ENCODE results near the gene ENC1. TPM values are rescaled to one million over a fixed set of nuclear protein-coding genes. Genes with fewer than 3 reads are reported as not detected.

Gene ENC1
- total RNA-seq, 1 experiment from 2014 or later, result 7.9 TPM

DNA sequence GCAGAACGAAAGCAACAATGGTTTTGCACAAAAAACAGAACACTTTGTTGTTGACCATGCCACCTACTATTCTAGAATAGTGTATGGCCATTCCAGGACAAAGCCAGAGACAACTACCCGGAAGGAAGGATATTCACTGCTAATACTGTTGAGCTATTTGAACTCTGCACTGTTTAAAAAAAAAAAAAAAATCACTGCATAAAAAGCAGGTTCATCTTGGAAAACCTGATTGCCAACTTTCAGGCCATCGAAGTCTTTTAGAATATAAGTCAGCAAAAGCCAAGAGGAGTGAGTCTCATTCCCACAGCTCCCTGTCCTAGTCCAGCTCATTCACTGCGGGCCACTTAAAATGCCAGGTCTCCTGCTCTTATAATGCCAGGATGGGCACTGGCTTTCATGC, 4.0 kb downstream of the ENC1 start:
- BruUV-seq (replicated peaks), result no TSS peak
- ChIA-PET CTCF (no interaction called here), POLR2A (ENCODE audit: low non-redundant PET) (no interaction called here)
- Histone ChIP-seq H3K36me3 (ENCODE audit: insufficient read depth, low read length, poor library complexity, severe bottlenecking) (no peaks in the 10 kb centered on the region), H3K4me1 (ENCODE audit: insufficient read depth, low read length, poor library complexity, severe bottlenecking) (peaks cover 25% of the 10 kb centered on the region), H3K4me3 (ENCODE audit: low read depth, low read length, poor library complexity, severe bottlenecking) (no peak overlapping the region), H3K27ac (ENCODE audit: low read depth, low read length, poor library complexity, severe bottlenecking) (no peak overlapping the region), H3K27me3 (replicated peaks; ENCODE audit: insufficient read depth, low read depth, low read length, poor library complexity) (no peaks in the 10 kb centered on the region), H3K9me3 (ENCODE audit: low read depth, low read length, poor library complexity, severe bottlenecking) (no peaks in the 10 kb centered on the region)
- DNase-seq (ENCODE audit: low spot score), result no peak
- intact Hi-C loops (cut with micrococcal nuclease; ENCODE audit: unreplicated experiment), result no loop called here
- TF ChIP-seq CTCF (conservative IDR thresholded peaks at IDR 0.05; ENCODE audit: low read depth, low read length) (no peak), EZH2 (IDR thresholded peaks at IDR 0.05; ENCODE audit: borderline replicate concordance, low read depth, low read length, poor library complexity, severe bottlenecking) (no peak)

DNA sequence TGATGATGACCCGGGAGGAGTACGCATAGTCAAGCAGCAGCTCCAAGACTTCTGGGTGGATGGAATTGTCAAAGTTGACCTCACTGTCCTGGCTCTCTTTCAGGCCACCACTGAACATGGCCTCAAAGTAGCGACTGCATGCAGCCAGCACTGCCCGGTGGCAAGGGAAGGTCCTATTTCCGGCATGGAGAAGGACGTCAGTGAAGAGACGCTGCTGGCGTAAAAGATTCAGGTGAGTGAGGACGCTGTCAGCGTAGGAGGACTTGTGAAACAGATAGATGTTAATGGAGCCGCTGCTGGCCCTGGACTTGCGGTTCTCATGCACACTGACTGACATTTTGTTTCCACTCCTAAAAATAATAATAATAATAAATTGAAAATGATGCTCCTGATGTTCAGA, 4.4 kb downstream of the ENC1 start:
- H3K36me3 ChIP-seq (ENCODE audit: insufficient read depth, low read length, poor library complexity, severe bottlenecking), result no peaks in the 10 kb centered on the region
- H3K27me3 ChIP-seq (replicated peaks; ENCODE audit: insufficient read depth, low read depth, low read length, poor library complexity), result no peaks in the 10 kb centered on the region
- DNase-seq (ENCODE audit: low spot score), result no peak
- no peak overlapping the region for H3K27ac ChIP-seq (ENCODE audit: low read depth, low read length, poor library complexity, severe bottlenecking)
- peaks cover 25% of the 10 kb centered on the region for H3K4me1 ChIP-seq (ENCODE audit: insufficient read depth, low read length, poor library complexity, severe bottlenecking)
- no TSS peak for BruUV-seq (replicated peaks)
- no peaks in the 10 kb centered on the region for H3K9me3 ChIP-seq (ENCODE audit: low read depth, low read length, poor library complexity, severe bottlenecking)
- ChIA-PET CTCF (no interaction called here), POLR2A (ENCODE audit: low non-redundant PET) (no interaction called here)
- H3K4me3 ChIP-seq (ENCODE audit: low read depth, low read length, poor library complexity, severe bottlenecking), result no peak overlapping the region
- intact Hi-C loops (cut with micrococcal nuclease; ENCODE audit: unreplicated experiment), result no loop called here
- TF ChIP-seq CTCF (conservative IDR thresholded peaks at IDR 0.05; ENCODE audit: low read depth, low read length) (no peak), EZH2 (IDR thresholded peaks at IDR 0.05; ENCODE audit: borderline replicate concordance, low read depth, low read length, poor library complexity, severe bottlenecking) (no peak)

DNA sequence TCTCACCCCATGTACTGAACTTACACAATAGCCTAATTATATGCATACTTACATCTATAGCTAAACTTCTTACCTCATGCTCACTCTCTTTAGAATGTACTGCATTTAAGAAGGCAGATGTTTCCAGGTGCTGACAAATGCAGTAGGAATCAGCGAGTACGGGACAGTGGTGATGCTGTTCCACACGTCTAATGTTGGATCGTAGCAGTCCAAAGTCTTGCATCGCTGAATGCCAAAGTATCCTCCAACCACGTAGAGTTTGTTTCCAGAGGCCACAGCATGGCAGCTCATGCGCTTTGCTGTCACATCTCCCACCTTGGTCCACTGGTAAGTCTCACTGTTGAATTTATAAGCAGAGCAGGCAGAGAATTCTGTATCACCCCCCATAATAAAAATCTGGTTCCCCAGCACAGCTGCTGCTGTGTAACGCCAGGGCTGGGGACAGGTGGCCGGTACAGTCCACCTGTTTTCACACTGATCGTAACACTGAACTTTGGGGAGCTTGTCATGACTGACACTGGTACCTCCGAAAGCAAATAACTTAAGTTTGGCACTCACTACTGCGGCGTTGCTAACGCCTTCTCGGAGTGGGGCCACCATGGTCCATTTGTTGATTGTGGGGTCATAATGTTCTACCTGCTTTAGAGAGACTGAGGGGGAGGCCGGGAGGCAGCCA, 5.8 kb downstream of the ENC1 start:
- ChIA-PET POLR2A (ENCODE audit: low non-redundant PET) (no interaction called here), CTCF (no interaction called here)
- peaks cover 37% of the 10 kb centered on the region for H3K4me1 ChIP-seq (ENCODE audit: insufficient read depth, low read length, poor library complexity, severe bottlenecking)
- H3K36me3 ChIP-seq (ENCODE audit: insufficient read depth, low read length, poor library complexity, severe bottlenecking), result no peaks in the 10 kb centered on the region
- TF ChIP-seq CTCF (conservative IDR thresholded peaks at IDR 0.05; ENCODE audit: low read depth, low read length) (no peak), EZH2 (IDR thresholded peaks at IDR 0.05; ENCODE audit: borderline replicate concordance, low read depth, low read length, poor library complexity, severe bottlenecking) (no peak)
- H3K27me3 ChIP-seq (replicated peaks; ENCODE audit: insufficient read depth, low read depth, low read length, poor library complexity), result no peaks in the 10 kb centered on the region
- no peak overlapping the region for H3K27ac ChIP-seq (ENCODE audit: low read depth, low read length, poor library complexity, severe bottlenecking)
- H3K9me3 ChIP-seq (ENCODE audit: low read depth, low read length, poor library complexity, severe bottlenecking), result no peaks in the 10 kb centered on the region
- no peak for DNase-seq (ENCODE audit: low spot score)
- H3K4me3 ChIP-seq (ENCODE audit: low read depth, low read length, poor library complexity, severe bottlenecking), result no peak overlapping the region
- intact Hi-C loops (cut with micrococcal nuclease; ENCODE audit: unreplicated experiment), result no loop called here
- BruUV-seq (replicated peaks), result no TSS peak
